Natural killer cell (primary cell): ENCODE measurements around the gene P2RX3. TPM values are rescaled to one million over a fixed set of nuclear protein-coding genes. Genes with fewer than 3 reads are reported as not detected.
A peak's percentile ranks its signal among the peaks of the same experiment; 100 is the strongest.

Experiments used
- ATAC-seq, 3 donors: fragments of 150-1000 bp in 2 of 3; fragments of 200-7000 bp in 1 of 3; cut with Tn5 transposase; 1 replicate in 1 of 3; 2 replicates in 2 of 3; pipeline ENCODE4 v1.10.0; 2021; ENCODE audit warnings: mild to moderate bottlenecking in 2 of 3, moderate library complexity in 2 of 3
- DNase-seq, 2 donors: peaks; one replicate each; pipeline versions ENCODE4 v3.0.0 to v3.0.0-alpha.2; 2013 to 2021; ENCODE audit warnings: mixed read lengths in 1 of 2
- H3K27ac ChIP-seq: one replicate; pipeline ENCODE4 v1.5.1; 2013; ENCODE audit warnings: mild to moderate bottlenecking, low read length
- H3K27me3 ChIP-seq: one replicate; pipeline ENCODE4 v1.6.1; 2013; ENCODE audit warnings: low read length; ENCODE audit not compliant: control insufficient read depth, insufficient read depth
- H3K36me3 ChIP-seq: one replicate; pipeline ENCODE4 v1.6.1; 2013; ENCODE audit warnings: low read length; ENCODE audit not compliant: control insufficient read depth, insufficient read depth
- H3K4me1 ChIP-seq: one replicate; pipeline ENCODE4 v1.6.1; 2013; ENCODE audit warnings: low read length; ENCODE audit not compliant: control insufficient read depth, insufficient read depth
- H3K4me3 ChIP-seq: one replicate; pipeline ENCODE4 v1.5.1; 2013; ENCODE audit warnings: low read length
- H3K9me3 ChIP-seq: one replicate; pipeline ENCODE4 v1.6.1; 2013; ENCODE audit warnings: low read length; ENCODE audit not compliant: control insufficient read depth, insufficient read depth
- H3K27ac Mint-ChIP-seq, 2 donors: one replicate each; pipeline ENCODE4 v1.8.0; 2022; ENCODE audit warnings: mild to moderate bottlenecking in 2 of 2, mixed read lengths in 2 of 2, moderate library complexity in 1 of 2
- H3K27me3 Mint-ChIP-seq, 2 donors: one replicate each; pipeline ENCODE4 v1.8.0; 2022; ENCODE audit warnings: low read depth in 2 of 2, mixed read lengths in 2 of 2
- H3K36me3 Mint-ChIP-seq: one replicate; pipeline ENCODE4 v1.8.0; 2022; ENCODE audit warnings: mixed read lengths
- H3K4me1 Mint-ChIP-seq, 2 donors: one replicate each; pipeline ENCODE4 v1.8.0; 2022; ENCODE audit warnings: mixed read lengths in 2 of 2
- H3K4me3 Mint-ChIP-seq: one replicate; pipeline ENCODE4 v1.8.0; 2022; ENCODE audit warnings: mild to moderate bottlenecking, moderate library complexity, mixed read lengths
- H3K9me3 Mint-ChIP-seq, 2 donors: one replicate each; pipeline ENCODE4 v1.8.0; 2022; ENCODE audit warnings: mixed read lengths in 2 of 2
- WGBS: methylation state at CpG from one replicate; pipeline ENCODE4 v1.1.7; 2013; ENCODE audit warnings: missing lambda C conversion rate; ENCODE audit not compliant: insufficient coverage; 5-methylcytosine and 5-hydroxymethylcytosine counted together
- intact Hi-C: fragments of 100-400 bp; cut with micrococcal nuclease; formaldehyde crosslinking; loops from one replicate; pipeline ENCODE4 v1.14.2; 2022
- total RNA-seq, 4 donors: library from RNA; stranded (reverse); fragments of 120-200 nt in 1 of 4; gene quantifications; one replicate each; pipeline versions ENCODE4 v1.2.3 to v1.2.4, GENCODE V29; 2013 to 2022
- TF ChIP-seq, protein P1 (sequence below): fragments of 200-600 bp; IDR thresholded peaks from one replicate; pipeline ENCODE4 v1.8.0; 2022; ENCODE audit warnings: antibody characterized with exemption

Gene P2RX3
- total RNA-seq, 3 donors from 2014 or later (not counting 1 experiment from before 2014, with no cell fraction given), result not detected

- H3K36me3 Mint-ChIP-seq, result no peaks in the 10 kb centered on the region
- peak overlapping the region in 1 of 2 donors; percentile 9 for H3K27ac Mint-ChIP-seq
- no peak for DNase-seq
- ATAC-seq, result no peak
- no peak overlapping the region for H3K4me3 Mint-ChIP-seq
- H3K9me3 Mint-ChIP-seq, result no peaks in the 10 kb centered on the region
- Histone ChIP-seq H3K36me3 (peaks cover 38% of the 10 kb centered on the region), H3K4me1 (no peaks in the 10 kb centered on the region), H3K4me3 (no peak overlapping the region), H3K9me3 (no peaks in the 10 kb centered on the region), H3K27me3 (no peaks in the 10 kb centered on the region), H3K27ac (no peak overlapping the region)
- H3K4me1 Mint-ChIP-seq, result no peaks in the 10 kb centered on the region
- TF ChIP-seq, protein P1, sequence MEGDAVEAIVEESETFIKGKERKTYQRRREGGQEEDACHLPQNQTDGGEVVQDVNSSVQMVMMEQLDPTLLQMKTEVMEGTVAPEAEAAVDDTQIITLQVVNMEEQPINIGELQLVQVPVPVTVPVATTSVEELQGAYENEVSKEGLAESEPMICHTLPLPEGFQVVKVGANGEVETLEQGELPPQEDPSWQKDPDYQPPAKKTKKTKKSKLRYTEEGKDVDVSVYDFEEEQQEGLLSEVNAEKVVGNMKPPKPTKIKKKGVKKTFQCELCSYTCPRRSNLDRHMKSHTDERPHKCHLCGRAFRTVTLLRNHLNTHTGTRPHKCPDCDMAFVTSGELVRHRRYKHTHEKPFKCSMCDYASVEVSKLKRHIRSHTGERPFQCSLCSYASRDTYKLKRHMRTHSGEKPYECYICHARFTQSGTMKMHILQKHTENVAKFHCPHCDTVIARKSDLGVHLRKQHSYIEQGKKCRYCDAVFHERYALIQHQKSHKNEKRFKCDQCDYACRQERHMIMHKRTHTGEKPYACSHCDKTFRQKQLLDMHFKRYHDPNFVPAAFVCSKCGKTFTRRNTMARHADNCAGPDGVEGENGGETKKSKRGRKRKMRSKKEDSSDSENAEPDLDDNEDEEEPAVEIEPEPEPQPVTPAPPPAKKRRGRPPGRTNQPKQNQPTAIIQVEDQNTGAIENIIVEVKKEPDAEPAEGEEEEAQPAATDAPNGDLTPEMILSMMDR, result no peak
- WGBS, result 99% methylated on average over 10 of the region's 11 CpGs
- no peaks in the 10 kb centered on the region for H3K27me3 Mint-ChIP-seq
- intact Hi-C loops, result no loop called here
Measured at GRCh38 chr11:57414612-57415212, 76.6 kb downstream of the P2RX3 start.

DNA sequence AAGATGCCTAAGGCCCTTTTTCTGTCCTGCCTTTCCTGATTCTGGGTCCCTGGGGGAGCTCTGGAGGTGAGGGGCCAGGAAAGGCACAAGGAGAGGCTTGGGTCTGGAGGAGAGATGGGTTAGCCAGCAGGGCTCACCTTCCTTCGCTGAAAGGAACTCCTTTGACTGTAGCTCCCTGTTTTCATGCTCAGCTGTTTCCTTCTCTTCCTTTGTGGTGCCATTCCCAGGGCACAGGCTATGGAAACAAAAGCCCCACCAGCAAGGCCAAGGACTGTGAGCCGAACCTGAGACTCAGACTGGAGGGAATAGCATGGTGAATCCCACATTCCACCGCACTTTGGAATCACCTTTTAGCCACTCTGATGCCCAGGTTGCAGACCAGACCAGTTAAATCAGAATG lies 78.3 kb downstream of the P2RX3 start:
- H3K27me3 ChIP-seq, result no peaks in the 10 kb centered on the region
- ATAC-seq (no peak), DNase-seq (no peak)
- intact Hi-C loops, result no loop called here
- Mint-ChIP-seq H3K9me3 (no peaks in the 10 kb centered on the region), H3K4me1 (peaks cover 6 to 8% of the 10 kb centered on the region in 2 donors), H3K27me3 (no peaks in the 10 kb centered on the region), H3K27ac (peak overlapping the region in 1 of 2 donors; percentile 68), H3K4me3 (no peak overlapping the region), H3K36me3 (no peaks in the 10 kb centered on the region)
- TF ChIP-seq, protein P1, result no peak
- 96% methylated on average over 3 of the region's 3 CpGs for WGBS
- no peaks in the 10 kb centered on the region for H3K9me3 ChIP-seq
- H3K36me3 ChIP-seq, result peaks cover 40% of the 10 kb centered on the region
- no peak overlapping the region for H3K4me3 ChIP-seq
- H3K27ac ChIP-seq, result no peak overlapping the region
- peaks cover 7% of the 10 kb centered on the region for H3K4me1 ChIP-seq

GRCh38 chr11:57417056-57417455 lies 78.9 kb downstream of the P2RX3 start:
- intact Hi-C loops, result no loop called here
- Histone ChIP-seq H3K4me1 (peaks cover 13% of the 10 kb centered on the region), H3K36me3 (peaks cover 38% of the 10 kb centered on the region), H3K27me3 (no peaks in the 10 kb centered on the region), H3K27ac (no peak overlapping the region), H3K4me3 (no peak overlapping the region), H3K9me3 (no peaks in the 10 kb centered on the region)
- no peak overlapping the region for H3K27ac Mint-ChIP-seq
- ATAC-seq (no peak), DNase-seq (no peak)
- H3K27me3 Mint-ChIP-seq, result no peaks in the 10 kb centered on the region
- H3K4me1 Mint-ChIP-seq, result peaks cover 12 to 15% of the 10 kb centered on the region in 2 donors
- TF ChIP-seq, protein P1, result no peak
- no peak overlapping the region for H3K4me3 Mint-ChIP-seq
- H3K36me3 Mint-ChIP-seq, result no peaks in the 10 kb centered on the region
- WGBS, result 95% methylated on average over 4 of the region's 4 CpGs
- no peaks in the 10 kb centered on the region for H3K9me3 Mint-ChIP-seq

DNA sequence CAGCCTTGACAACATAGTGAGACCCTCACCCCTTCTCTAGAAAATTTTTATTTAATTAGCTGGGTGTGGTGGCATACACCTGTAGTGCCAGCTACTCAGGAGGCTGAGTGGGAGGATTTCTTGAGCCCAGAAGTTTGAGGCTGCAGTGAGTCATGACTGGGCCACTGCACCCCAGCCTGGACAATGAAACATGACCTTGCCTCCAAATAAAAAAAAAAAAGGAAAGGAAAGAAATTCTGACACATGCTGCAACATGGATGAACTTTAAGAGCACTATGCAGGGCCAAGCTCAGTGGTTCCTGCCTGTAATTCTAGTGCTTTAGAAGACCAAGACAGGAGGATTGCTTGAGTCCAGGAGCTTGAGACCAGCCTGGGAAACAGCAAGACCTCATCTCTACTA lies 80.0 kb downstream of the P2RX3 start:
- TF ChIP-seq, protein P1, result no peak
- ATAC-seq (no peak), DNase-seq (no peak)
- H3K4me1 ChIP-seq, result peaks cover 20% of the 10 kb centered on the region
- Mint-ChIP-seq H3K9me3 (no peaks in the 10 kb centered on the region), H3K4me1 (peaks cover 23 to 25% of the 10 kb centered on the region in 2 donors), H3K27me3 (peaks cover 0 to 4% of the 10 kb centered on the region in 2 donors), H3K4me3 (no peak overlapping the region), H3K27ac (no peak overlapping the region), H3K36me3 (no peaks in the 10 kb centered on the region)
- peaks cover 36% of the 10 kb centered on the region for H3K36me3 ChIP-seq
- H3K4me3 ChIP-seq, result no peak overlapping the region
- intact Hi-C loops, result no loop called here
- H3K27me3 ChIP-seq, result no peaks in the 10 kb centered on the region
- H3K27ac ChIP-seq, result no peak overlapping the region
- no peaks in the 10 kb centered on the region for H3K9me3 ChIP-seq
